Endothelial cell of umbilical vein (primary cell): ENCODE measurements around the gene OR10AD1. TPM values are rescaled to one million over a fixed set of nuclear protein-coding genes. Genes with fewer than 3 reads are reported as not detected.

Experiments used
- BruUV-seq: library from RNA; stranded (reverse); fragments of 400-500 nt; replicated peaks from 2 replicates; lab custom pipeline; 2021; lab: Mats Ljungman, UMichigan
- CTCF ChIA-PET: fragments of 300-600, 350-600 bp; sonication (Branson Sonifier 250); formaldehyde crosslinking; loops from one replicate; lab custom pipeline; 2021; ENCODE audit warnings: antibody characterized with exemption, inconsistent platforms; lab: Charles Lee
- POLR2A ChIA-PET: fragments of 300-600, 350-600 bp; sonication (Branson Sonifier 250); formaldehyde crosslinking; loops from one replicate; lab custom pipeline; 2021; ENCODE audit warnings: antibody characterized with exemption, inconsistent platforms; lab: Charles Lee
- DNase-seq: peaks from one replicate; pipeline ENCODE4 v3.0.0-alpha.2; 2011; ENCODE audit warnings: low read depth, low spot score
- FAIRE-seq: peaks from 2 replicates; lab custom pipeline; 2011; peaks lifted over from hg19 to GRCh38; lab: Jason Lieb, UNC
- H2AFZ ChIP-seq: 2 replicates; pipeline ENCODE4 v1.6.0; 2012; ENCODE audit warnings: low read depth, low read length, control low read depth, inconsistent platforms
- H3K27ac ChIP-seq: 2 replicates; pipeline ENCODE4 v1.5.1; 2011; ENCODE audit warnings: low read depth, mild to moderate bottlenecking, control low read depth, low read length, moderate library complexity; ENCODE audit not compliant: insufficient read depth
- H3K27me3 ChIP-seq, 2 experiments: 2 replicates each; pipeline versions ENCODE4 v1.6.0 to v1.6.1; 2011; ENCODE audit warnings: low read length in 2 of 2, mixed read lengths in 1 of 2; ENCODE audit not compliant: control insufficient read depth in 2 of 2, insufficient read depth in 2 of 2
- H3K36me3 ChIP-seq, 2 experiments: 2 replicates in 1 of 2; 3 replicates in 1 of 2; pipeline ENCODE4 v1.5.1; 2011; ENCODE audit warnings: low read length in 2 of 2, mild to moderate bottlenecking in 1 of 2, moderate library complexity in 1 of 2; ENCODE audit not compliant: control insufficient read depth in 2 of 2, insufficient read depth in 2 of 2; ENCODE audit errors: extremely low read depth in 1 of 2
- H3K4me1 ChIP-seq: 3 replicates; pipeline ENCODE4 v1.5.1; 2011; ENCODE audit warnings: mild to moderate bottlenecking, low read length; ENCODE audit not compliant: control insufficient read depth, insufficient read depth; ENCODE audit errors: extremely low read depth
- H3K4me2 ChIP-seq: 2 replicates; pipeline ENCODE4 v1.6.1; 2011; ENCODE audit warnings: low read length, control low read depth, mixed read lengths; ENCODE audit not compliant: insufficient read depth
- H3K4me3 ChIP-seq, 3 experiments: fragments of 200-600 bp in 1 of 3; sonication (generic), shearing (Covaris generic) in 1 of 3; replicated peaks in 1 of 3; 2 replicates each; pipeline ENCODE4 v1.5.1; 2011 to 2016; ENCODE audit warnings: control low read depth in 3 of 3, low read length in 3 of 3, mild to moderate bottlenecking in 2 of 3, inconsistent platforms in 1 of 3, low read depth in 1 of 3, moderate library complexity in 1 of 3; ENCODE audit not compliant: insufficient read depth in 1 of 3
- H3K79me2 ChIP-seq: 2 replicates; pipeline ENCODE4 v1.6.0; 2012; ENCODE audit warnings: low read length, inconsistent platforms; ENCODE audit not compliant: control insufficient read depth, insufficient read depth
- H3K9ac ChIP-seq: replicated peaks from 2 replicates; pipeline ENCODE3; 2011; ENCODE audit warnings: low read length, control low read depth; ENCODE audit not compliant: insufficient read depth; ENCODE audit errors: extremely low read depth
- H3K9me1 ChIP-seq: replicated peaks from 3 replicates; pipeline ENCODE4 v1.6.0; 2011; ENCODE audit warnings: mild to moderate bottlenecking, low read length; ENCODE audit not compliant: control insufficient read depth, insufficient read depth; ENCODE audit errors: extremely low read depth
- H3K9me3 ChIP-seq: replicated peaks from 2 replicates; pipeline ENCODE4 v1.5.1; 2012; ENCODE audit warnings: low read length, inconsistent platforms; ENCODE audit not compliant: control insufficient read depth, insufficient read depth
- H4K20me1 ChIP-seq: replicated peaks from 2 replicates; pipeline ENCODE3; 2011; ENCODE audit warnings: mild to moderate bottlenecking, low read length; ENCODE audit not compliant: control insufficient read depth, insufficient read depth; ENCODE audit errors: extremely low read depth
- CTCF ChIP-seq, 2 donors: IDR thresholded peaks; 1 replicate in 1 of 2; 2 replicates in 1 of 2; pipeline ENCODE4 v1.5.1; 2011; ENCODE audit warnings: low read length in 2 of 2, mild to moderate bottlenecking in 2 of 2, moderate library complexity in 2 of 2, control low read depth in 1 of 2, inconsistent platforms in 1 of 2, low read depth in 1 of 2; ENCODE audit not compliant: insufficient read depth in 1 of 2; ENCODE audit errors: extremely low read depth in 1 of 2
- EZH2 ChIP-seq: IDR thresholded peaks from 2 replicates; pipeline ENCODE4 v1.6.1; 2012; ENCODE audit warnings: borderline replicate concordance, low read depth, mild to moderate bottlenecking, moderate library complexity, low read length, inconsistent platforms; ENCODE audit not compliant: severe bottlenecking
- FOS ChIP-seq: IDR thresholded peaks from 2 replicates; pipeline ENCODE4 v1.6.1; 2011; ENCODE audit warnings: mild to moderate bottlenecking, low read length, moderate library complexity, borderline replicate concordance; ENCODE audit not compliant: insufficient read depth
- GATA2 ChIP-seq: IDR thresholded peaks from 2 replicates; pipeline ENCODE4 v1.7.0; 2011; ENCODE audit warnings: low read depth, mild to moderate bottlenecking, moderate library complexity, mixed read lengths, low read length; ENCODE audit not compliant: insufficient read length, insufficient read depth
- JUN ChIP-seq: IDR thresholded peaks from 2 replicates; pipeline ENCODE4 v1.6.1; 2011; ENCODE audit warnings: borderline replicate concordance, low read depth; ENCODE audit not compliant: insufficient read length, insufficient read depth
- MAX ChIP-seq: IDR thresholded peaks from 2 replicates; pipeline ENCODE4 v1.6.1; 2011; ENCODE audit not compliant: insufficient read depth, insufficient read length
- MYC ChIP-seq: IDR thresholded peaks from one replicate; pipeline ENCODE4 v1.6.1; 2011; ENCODE audit warnings: mild to moderate bottlenecking, low read depth, low read length
- POLR2A ChIP-seq: IDR thresholded peaks from 2 replicates; pipeline ENCODE4 v1.6.1; 2012; ENCODE audit warnings: low read depth, mild to moderate bottlenecking, control low read depth, low read length
- POLR2AphosphoS5 ChIP-seq: IDR thresholded peaks from 2 replicates; pipeline ENCODE4 v1.6.1; 2012; ENCODE audit warnings: low read depth, mild to moderate bottlenecking, control low read depth, low read length, moderate library complexity; ENCODE audit not compliant: insufficient read depth
- dilution Hi-C: fragments of 300-500 bp; cut with MboI; formaldehyde crosslinking; loops from one replicate; pipeline ENCODE4 v1.15.0; 2019; ENCODE audit warnings: low sequenced_read_pairs; ENCODE audit not compliant: extremely low pct_ligation_motif_present
- intact Hi-C: fragments of 100-400 bp; cut with micrococcal nuclease; formaldehyde crosslinking; loops from one replicate; pipeline ENCODE4 v1.10.0; 2022
- polyA plus RNA-seq, 4 experiments: library from polyadenylated mRNA; depleted of rRNA in 3 of 4; stranded (reverse) in 3 of 4; unstranded in 1 of 4; fragments of >200 nt; gene quantifications; 2 replicates each; pipeline versions ENCODE4 v1.2.1 to v1.2.3, GENCODE V29; 2011 to 2012; ENCODE audit warnings: missing spikeins in 1 of 4
- total RNA-seq: library from RNA; stranded (reverse); gene quantifications from 2 replicates; pipeline ENCODE4 v1.2.3, GENCODE V29; 2021

Gene OR10AD1
- total and polyA plus RNA-seq, 2 donors (not counting 3 experiments of a cell fraction or from before 2014, with no cell fraction given): not detected

- CTCF ChIA-PET: interaction anchor here (1.0 to 2.4 kb wide), 4 partner anchors 10 to 430 kb away, joined by 4 to 16 read pairs (median 9); no protein-coding TSS in a partner anchor
- TF ChIP-seq JUN: no peak
- TF ChIP-seq FOS: no peak
- no peak for TF ChIP-seq GATA2
- no peak for TF ChIP-seq MYC
- TF ChIP-seq MAX: no peak
- no peak for TF ChIP-seq POLR2A
- TF ChIP-seq EZH2: no peak
- TF ChIP-seq CTCF (IDR thresholded peaks at IDR 0.05; ENCODE audit: extremely low read depth in 1 of 2, insufficient read depth in 1 of 2, low read depth in 1 of 2, low read length in 2 of 2): no peak
- no peak for TF ChIP-seq POLR2AphosphoS5
- intact Hi-C loops: loop anchor here (5.0 kb wide), 1 partner anchor 429 kb away; no protein-coding TSS in a partner anchor
- DNase-seq: no peak
- Histone ChIP-seq H3K9me1 (no peaks in the 10 kb centered on the region), H3K4me2 (no peak overlapping the region), H3K27me3 (peaks cover 31 to 33% of the 10 kb centered on the region in 2 experiments), H3K79me2 (no peaks in the 10 kb centered on the region), H3K4me1 (no peaks in the 10 kb centered on the region), H3K4me3 (no peak overlapping the region), H3K27ac (no peak overlapping the region), H3K36me3 (no peaks in the 10 kb centered on the region), H4K20me1 (no peaks in the 10 kb centered on the region), H3K9me3 (no peaks in the 10 kb centered on the region), H2AFZ (no peak overlapping the region), H3K9ac (no peak overlapping the region)
- dilution Hi-C loops: no loop called here
- no peak for FAIRE-seq
- POLR2A ChIA-PET: no interaction called here
- no TSS peak for BruUV-seq
Observed at GRCh38 chr12:48187916-48188695, 15.0 kb downstream of the OR10AD1 start.
